GM12878 (cell line): ENCODE results near the gene ZNF501. TPM values are rescaled to one million over a fixed set of nuclear protein-coding genes. Genes with fewer than 3 reads are reported as not detected.
A peak's percentile ranks its signal among the peaks of the same experiment; 100 is the strongest.

Experiments
- BACH1 ChIP-seq: fragments of 450-650 bp; IDR thresholded peaks from 2 replicates; pipeline ENCODE4 v1.6.1; 2017; ENCODE audit warnings: mild to moderate bottlenecking, borderline replicate concordance
- BCL11A ChIP-seq: IDR thresholded peaks from 2 replicates; pipeline ENCODE4 v1.6.1; 2011; ENCODE audit warnings: low read depth, low read length
- CBFB ChIP-seq: IDR thresholded peaks from 2 replicates; pipeline ENCODE4 v1.6.1; 2016; ENCODE audit warnings: antibody characterized with exemption, low read depth
- CHD4 ChIP-seq: fragments of 200-600 bp; sonication (generic); IDR thresholded peaks from 2 replicates; pipeline ENCODE4 v1.6.1; 2016; ENCODE audit warnings: mild to moderate bottlenecking
- E2F8 ChIP-seq: fragments of 450-650 bp; IDR thresholded peaks from 2 replicates; pipeline ENCODE4 v1.6.1; 2018; ENCODE audit warnings: mild to moderate bottlenecking, low read depth, moderate library complexity; ENCODE audit not compliant: partially characterized antibody
- EGR1 ChIP-seq, 2 experiments: IDR thresholded peaks; 1 replicate in 1 of 2; 2 replicates in 1 of 2; pipeline ENCODE4 v1.6.1; 2011 to 2012; ENCODE audit warnings: low read depth in 2 of 2, low read length in 2 of 2, borderline replicate concordance in 1 of 2, mild to moderate bottlenecking in 1 of 2, moderate library complexity in 1 of 2
- FOS ChIP-seq: IDR thresholded peaks from 3 replicates; pipeline ENCODE4 v1.6.1; 2011; ENCODE audit warnings: borderline replicate concordance; ENCODE audit not compliant: insufficient read length; ENCODE audit errors: extremely low read depth
- HCFC1 ChIP-seq: fragments of 150-350 bp; IDR thresholded peaks from 2 replicates; pipeline ENCODE4 v1.6.1; 2014; ENCODE audit warnings: low read length
- HDAC6 ChIP-seq: fragments of 200-600 bp; sonication (generic); IDR thresholded peaks from one replicate; pipeline ENCODE4 v1.8.0; 2017; ENCODE audit warnings: antibody characterized with exemption; ENCODE audit not compliant: unreplicated experiment
- NFYB ChIP-seq: IDR thresholded peaks from 2 replicates; pipeline ENCODE4 v1.6.1; 2011; ENCODE audit warnings: low read depth, mild to moderate bottlenecking, low read length, improper control_type of control experiment, moderate library complexity; ENCODE audit not compliant: insufficient read depth
- SIN3A ChIP-seq: IDR thresholded peaks from 2 replicates; pipeline ENCODE4 v1.6.1; 2012; ENCODE audit warnings: low read depth, low read length, improper control_type of control experiment
- SP1 ChIP-seq: IDR thresholded peaks from one replicate; pipeline ENCODE4 v1.6.1; 2011; ENCODE audit warnings: low read depth, low read length
- TAF1 ChIP-seq: IDR thresholded peaks from 2 replicates; pipeline ENCODE4 v1.6.1; 2011; ENCODE audit warnings: mild to moderate bottlenecking, low read depth, low read length, borderline replicate concordance
- TBL1XR1 ChIP-seq: IDR thresholded peaks from 2 replicates; pipeline ENCODE4 v1.6.1; 2012; ENCODE audit warnings: low read depth, low read length, improper control_type of control experiment
- ZNF217 ChIP-seq: fragments of 450-650 bp; IDR thresholded peaks from 2 replicates; pipeline ENCODE4 v1.6.1; 2017; ENCODE audit warnings: antibody characterized with exemption, mild to moderate bottlenecking
- ZZZ3 ChIP-seq: IDR thresholded peaks from 2 replicates; pipeline ENCODE4 v1.6.1; 2011; ENCODE audit warnings: low read depth; ENCODE audit not compliant: control insufficient read depth, insufficient read length
- polyA plus RNA-seq, 11 experiments: library from polyadenylated mRNA; depleted of rRNA in 4 of 11; unstranded in 6 of 11; stranded (reverse) in 5 of 11; fragments of >200 nt; fragmentation: Nextera tagmentation in 4 of 11; fragmentation: Illumina TruSeq in 1 of 11; extraction: Ambion mirVana in 4 of 11; extraction: Trizol in 1 of 11; gene quantifications; 1 replicate in 1 of 11; 2 replicates in 10 of 11; pipeline versions ENCODE4 v1.2.1 to v1.2.3, GENCODE V29; 2011 to 2016; ENCODE audit warnings: inconsistent platforms in 2 of 11, missing spikeins in 2 of 11, low read depth in 1 of 11
- total RNA-seq, 4 experiments: library from RNA; depleted of rRNA in 3 of 4; stranded (reverse); fragments of >200 nt in 3 of 4; fragmentation: Illumina TruSeq in 1 of 4; extraction: Trizol in 1 of 4; gene quantifications; 2 replicates each; pipeline versions ENCODE4 v1.2.1 to v1.2.3, GENCODE V29; 2013 to 2021
- TF ChIP-seq, protein P1 (sequence below): fragments of 150-350 bp; IDR thresholded peaks from 2 replicates; pipeline ENCODE4 v1.6.1; 2016; ENCODE audit warnings: low read depth, low read length
- TF ChIP-seq, protein P2 (sequence below): IDR thresholded peaks from 2 replicates; pipeline ENCODE4 v1.6.1; 2012; ENCODE audit warnings: mild to moderate bottlenecking, low read depth, low read length

ZNF501 gene
- total and polyA plus RNA-seq, 10 of the 15 experiments (the other 5 are each of a cell fraction or from before 2014, with no cell fraction given): 0.35 to 3.8 (median 1.7) TPM

GRCh38 chr3:44729384-44729910 is at the start of gene ZNF501 (continued):
- peak; percentile 48; the same call in 1 of the 2 replicates for TF ChIP-seq TAF1
- TF ChIP-seq NFYB: no peak
- TF ChIP-seq CBFB: peak; percentile 72; the same call in 1 of the 2 replicates
- TF ChIP-seq, protein P1, sequence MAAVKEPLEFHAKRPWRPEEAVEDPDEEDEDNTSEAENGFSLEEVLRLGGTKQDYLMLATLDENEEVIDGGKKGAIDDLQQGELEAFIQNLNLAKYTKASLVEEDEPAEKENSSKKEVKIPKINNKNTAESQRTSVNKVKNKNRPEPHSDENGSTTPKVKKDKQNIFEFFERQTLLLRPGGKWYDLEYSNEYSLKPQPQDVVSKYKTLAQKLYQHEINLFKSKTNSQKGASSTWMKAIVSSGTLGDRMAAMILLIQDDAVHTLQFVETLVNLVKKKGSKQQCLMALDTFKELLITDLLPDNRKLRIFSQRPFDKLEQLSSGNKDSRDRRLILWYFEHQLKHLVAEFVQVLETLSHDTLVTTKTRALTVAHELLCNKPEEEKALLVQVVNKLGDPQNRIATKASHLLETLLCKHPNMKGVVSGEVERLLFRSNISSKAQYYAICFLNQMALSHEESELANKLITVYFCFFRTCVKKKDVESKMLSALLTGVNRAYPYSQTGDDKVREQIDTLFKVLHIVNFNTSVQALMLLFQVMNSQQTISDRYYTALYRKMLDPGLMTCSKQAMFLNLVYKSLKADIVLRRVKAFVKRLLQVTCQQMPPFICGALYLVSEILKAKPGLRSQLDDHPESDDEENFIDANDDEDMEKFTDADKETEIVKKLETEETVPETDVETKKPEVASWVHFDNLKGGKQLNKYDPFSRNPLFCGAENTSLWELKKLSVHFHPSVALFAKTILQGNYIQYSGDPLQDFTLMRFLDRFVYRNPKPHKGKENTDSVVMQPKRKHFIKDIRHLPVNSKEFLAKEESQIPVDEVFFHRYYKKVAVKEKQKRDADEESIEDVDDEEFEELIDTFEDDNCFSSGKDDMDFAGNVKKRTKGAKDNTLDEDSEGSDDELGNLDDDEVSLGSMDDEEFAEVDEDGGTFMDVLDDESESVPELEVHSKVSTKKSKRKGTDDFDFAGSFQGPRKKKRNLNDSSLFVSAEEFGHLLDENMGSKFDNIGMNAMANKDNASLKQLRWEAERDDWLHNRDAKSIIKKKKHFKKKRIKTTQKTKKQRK: no peak
- no peak for TF ChIP-seq FOS
- 0 out of 3 replicates have a peak, but pooled peaks of 1 of the 2 experiments have one; percentile 42 for TF ChIP-seq EGR1 (IDR thresholded peaks at IDR 0.05; ENCODE audit: borderline replicate concordance in 1 of 2, low read depth in 2 of 2, low read length in 2 of 2)
- peak; percentile 20 for TF ChIP-seq SP1
- no peak for TF ChIP-seq ZZZ3
- TF ChIP-seq SIN3A: peak; percentile 27; the same call in 1 of the 2 replicates
- TF ChIP-seq TBL1XR1: no peak; the same call in 1 of the 2 replicates
- no peak for TF ChIP-seq BCL11A
- TF ChIP-seq, protein P2, sequence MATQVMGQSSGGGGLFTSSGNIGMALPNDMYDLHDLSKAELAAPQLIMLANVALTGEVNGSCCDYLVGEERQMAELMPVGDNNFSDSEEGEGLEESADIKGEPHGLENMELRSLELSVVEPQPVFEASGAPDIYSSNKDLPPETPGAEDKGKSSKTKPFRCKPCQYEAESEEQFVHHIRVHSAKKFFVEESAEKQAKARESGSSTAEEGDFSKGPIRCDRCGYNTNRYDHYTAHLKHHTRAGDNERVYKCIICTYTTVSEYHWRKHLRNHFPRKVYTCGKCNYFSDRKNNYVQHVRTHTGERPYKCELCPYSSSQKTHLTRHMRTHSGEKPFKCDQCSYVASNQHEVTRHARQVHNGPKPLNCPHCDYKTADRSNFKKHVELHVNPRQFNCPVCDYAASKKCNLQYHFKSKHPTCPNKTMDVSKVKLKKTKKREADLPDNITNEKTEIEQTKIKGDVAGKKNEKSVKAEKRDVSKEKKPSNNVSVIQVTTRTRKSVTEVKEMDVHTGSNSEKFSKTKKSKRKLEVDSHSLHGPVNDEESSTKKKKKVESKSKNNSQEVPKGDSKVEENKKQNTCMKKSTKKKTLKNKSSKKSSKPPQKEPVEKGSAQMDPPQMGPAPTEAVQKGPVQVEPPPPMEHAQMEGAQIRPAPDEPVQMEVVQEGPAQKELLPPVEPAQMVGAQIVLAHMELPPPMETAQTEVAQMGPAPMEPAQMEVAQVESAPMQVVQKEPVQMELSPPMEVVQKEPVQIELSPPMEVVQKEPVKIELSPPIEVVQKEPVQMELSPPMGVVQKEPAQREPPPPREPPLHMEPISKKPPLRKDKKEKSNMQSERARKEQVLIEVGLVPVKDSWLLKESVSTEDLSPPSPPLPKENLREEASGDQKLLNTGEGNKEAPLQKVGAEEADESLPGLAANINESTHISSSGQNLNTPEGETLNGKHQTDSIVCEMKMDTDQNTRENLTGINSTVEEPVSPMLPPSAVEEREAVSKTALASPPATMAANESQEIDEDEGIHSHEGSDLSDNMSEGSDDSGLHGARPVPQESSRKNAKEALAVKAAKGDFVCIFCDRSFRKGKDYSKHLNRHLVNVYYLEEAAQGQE: no peak
- no peak for TF ChIP-seq E2F8
- TF ChIP-seq BACH1: no peak
- no peak for TF ChIP-seq ZNF217
- TF ChIP-seq HDAC6: no peak
- no peak for TF ChIP-seq CHD4
- TF ChIP-seq HCFC1: peak; percentile 76
